ENCODE results near the gene BFSP1. TPM values are rescaled to one million over a fixed set of nuclear protein-coding genes. Genes with fewer than 3 reads are reported as not detected.

BFSP1 gene
- polyA plus RNA-seq, 1 of the 3 experiments (the other 2 are of a cell fraction), result 7.1 TPM

DNA sequence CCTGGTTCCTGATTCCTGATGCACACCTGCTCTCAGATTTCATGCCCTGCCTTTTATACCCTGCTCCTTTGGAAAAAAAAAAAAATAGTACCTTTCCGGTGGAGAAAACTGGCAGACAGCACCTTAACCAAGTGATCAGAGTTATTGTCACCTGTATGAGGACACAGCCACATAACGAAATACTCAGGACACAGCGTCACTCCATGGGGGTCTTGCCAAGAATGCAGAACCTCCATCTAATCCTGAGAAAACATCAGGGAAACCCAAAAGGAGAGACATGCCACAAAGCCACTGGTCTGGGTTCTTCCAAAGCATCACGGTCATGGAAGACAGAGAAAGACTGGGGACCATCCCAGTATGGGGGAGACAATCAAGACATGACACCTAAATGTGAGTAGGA, 29.1 kb downstream of the BFSP1 start:
- TF ChIP-seq MEF2A (IDR thresholded peaks at IDR 0.05; ENCODE audit: borderline replicate concordance, low read depth) (no peak), RFX5 (IDR thresholded peaks at IDR 0.05; ENCODE audit: low read length) (no peak), GABPA (IDR thresholded peaks at IDR 0.05; ENCODE audit: low read depth) (no peak), TEAD4 (IDR thresholded peaks at IDR 0.05; ENCODE audit: borderline replicate concordance, insufficient read depth) (no peak), NFIC (IDR thresholded peaks at IDR 0.05; ENCODE audit: borderline replicate concordance) (no peak), CHD2 (IDR thresholded peaks at IDR 0.05; ENCODE audit: low read length, partially characterized antibody) (no peak), JUND (IDR thresholded peaks at IDR 0.05) (no peak), SIN3A (IDR thresholded peaks at IDR 0.05; ENCODE audit: borderline replicate concordance, low read depth, low read length) (no peak), POLR2AphosphoS5 (IDR thresholded peaks at IDR 0.05; ENCODE audit: low read depth, low read length) (no peak), RXRA (IDR thresholded peaks at IDR 0.05; ENCODE audit: borderline replicate concordance, low read depth) (no peak), RCOR1 (IDR thresholded peaks at IDR 0.05; ENCODE audit: low read length) (no peak), SMC3 (IDR thresholded peaks at IDR 0.05; ENCODE audit: low read depth, low read length) (no peak)
- TF ChIP-seq, protein P1, sequence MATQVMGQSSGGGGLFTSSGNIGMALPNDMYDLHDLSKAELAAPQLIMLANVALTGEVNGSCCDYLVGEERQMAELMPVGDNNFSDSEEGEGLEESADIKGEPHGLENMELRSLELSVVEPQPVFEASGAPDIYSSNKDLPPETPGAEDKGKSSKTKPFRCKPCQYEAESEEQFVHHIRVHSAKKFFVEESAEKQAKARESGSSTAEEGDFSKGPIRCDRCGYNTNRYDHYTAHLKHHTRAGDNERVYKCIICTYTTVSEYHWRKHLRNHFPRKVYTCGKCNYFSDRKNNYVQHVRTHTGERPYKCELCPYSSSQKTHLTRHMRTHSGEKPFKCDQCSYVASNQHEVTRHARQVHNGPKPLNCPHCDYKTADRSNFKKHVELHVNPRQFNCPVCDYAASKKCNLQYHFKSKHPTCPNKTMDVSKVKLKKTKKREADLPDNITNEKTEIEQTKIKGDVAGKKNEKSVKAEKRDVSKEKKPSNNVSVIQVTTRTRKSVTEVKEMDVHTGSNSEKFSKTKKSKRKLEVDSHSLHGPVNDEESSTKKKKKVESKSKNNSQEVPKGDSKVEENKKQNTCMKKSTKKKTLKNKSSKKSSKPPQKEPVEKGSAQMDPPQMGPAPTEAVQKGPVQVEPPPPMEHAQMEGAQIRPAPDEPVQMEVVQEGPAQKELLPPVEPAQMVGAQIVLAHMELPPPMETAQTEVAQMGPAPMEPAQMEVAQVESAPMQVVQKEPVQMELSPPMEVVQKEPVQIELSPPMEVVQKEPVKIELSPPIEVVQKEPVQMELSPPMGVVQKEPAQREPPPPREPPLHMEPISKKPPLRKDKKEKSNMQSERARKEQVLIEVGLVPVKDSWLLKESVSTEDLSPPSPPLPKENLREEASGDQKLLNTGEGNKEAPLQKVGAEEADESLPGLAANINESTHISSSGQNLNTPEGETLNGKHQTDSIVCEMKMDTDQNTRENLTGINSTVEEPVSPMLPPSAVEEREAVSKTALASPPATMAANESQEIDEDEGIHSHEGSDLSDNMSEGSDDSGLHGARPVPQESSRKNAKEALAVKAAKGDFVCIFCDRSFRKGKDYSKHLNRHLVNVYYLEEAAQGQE (IDR thresholded peaks at IDR 0.05; ENCODE audit: low read depth, low read length), result no peak
- TF ChIP-seq, protein P2, sequence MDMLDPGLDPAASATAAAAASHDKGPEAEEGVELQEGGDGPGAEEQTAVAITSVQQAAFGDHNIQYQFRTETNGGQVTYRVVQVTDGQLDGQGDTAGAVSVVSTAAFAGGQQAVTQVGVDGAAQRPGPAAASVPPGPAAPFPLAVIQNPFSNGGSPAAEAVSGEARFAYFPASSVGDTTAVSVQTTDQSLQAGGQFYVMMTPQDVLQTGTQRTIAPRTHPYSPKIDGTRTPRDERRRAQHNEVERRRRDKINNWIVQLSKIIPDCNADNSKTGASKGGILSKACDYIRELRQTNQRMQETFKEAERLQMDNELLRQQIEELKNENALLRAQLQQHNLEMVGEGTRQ (IDR thresholded peaks at IDR 0.05; ENCODE audit: borderline replicate concordance, low read depth, low read length), result no peak
- TF ChIP-seq, protein P3, sequence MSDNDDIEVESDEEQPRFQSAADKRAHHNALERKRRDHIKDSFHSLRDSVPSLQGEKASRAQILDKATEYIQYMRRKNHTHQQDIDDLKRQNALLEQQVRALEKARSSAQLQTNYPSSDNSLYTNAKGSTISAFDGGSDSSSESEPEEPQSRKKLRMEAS (IDR thresholded peaks at IDR 0.05; ENCODE audit: low read depth), result no peak
- TF ChIP-seq, protein P4, sequence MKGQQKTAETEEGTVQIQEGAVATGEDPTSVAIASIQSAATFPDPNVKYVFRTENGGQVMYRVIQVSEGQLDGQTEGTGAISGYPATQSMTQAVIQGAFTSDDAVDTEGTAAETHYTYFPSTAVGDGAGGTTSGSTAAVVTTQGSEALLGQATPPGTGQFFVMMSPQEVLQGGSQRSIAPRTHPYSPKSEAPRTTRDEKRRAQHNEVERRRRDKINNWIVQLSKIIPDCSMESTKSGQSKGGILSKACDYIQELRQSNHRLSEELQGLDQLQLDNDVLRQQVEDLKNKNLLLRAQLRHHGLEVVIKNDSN (IDR thresholded peaks at IDR 0.05; ENCODE audit: borderline replicate concordance, low read depth), result no peak
- Histone ChIP-seq H3K36me3 (replicated peaks in 1 of 2; ENCODE audit: control insufficient read depth in 1 of 2, insufficient read depth in 2 of 2, low read length in 1 of 2) (no peaks in the 10 kb centered on the region), H4K20me1 (ENCODE audit: insufficient read depth) (no peaks in the 10 kb centered on the region), H3K79me2 (ENCODE audit: insufficient read depth) (no peaks in the 10 kb centered on the region), H3K4me3 (ENCODE audit: low read depth in 2 of 2, low read length in 1 of 2) (no peak overlapping the region), H2AFZ (ENCODE audit: low read depth) (no peak overlapping the region), H3K4me1 (ENCODE audit: control insufficient read depth in 1 of 2, insufficient read depth in 2 of 2, low read depth in 1 of 2, low read length in 1 of 2) (peaks cover 0 to 9% of the 10 kb centered on the region in 2 experiments; a peak in 1 of 4 replicates), H3K27ac (ENCODE audit: low read depth in 2 of 2, low read length in 1 of 2) (no peak overlapping the region), H3K9ac (no peak overlapping the region), H3K27me3 (ENCODE audit: insufficient read depth) (no peaks in the 10 kb centered on the region), H3F3A (replicated peaks; ENCODE audit: insufficient read depth) (no peaks in the 10 kb centered on the region), H3K4me2 (no peak overlapping the region), H3K9me3 (no peaks in the 10 kb centered on the region), H3K9me2 (no peaks in the 10 kb centered on the region)
- POLR2A ChIA-PET, result no interaction called here
- 67% methylated on average over 4 of the region's 4 CpGs for WGBS (ENCODE audit: low lambda C conversion rate)
- DNase-seq, result no peak
- CTCF ChIA-PET, result interaction anchor here (0.6 kb wide), 1 partner anchor 68 kb away, joined by 3 read pairs; the partner anchor contains the start of gene DSTN

All from SK-N-SH (cell line).